ENCODE data around the gene BTRC.
"Not testable (repeated sequence)": the region's sequence is repeated elsewhere in the genome, so short reads cannot be mapped to it uniquely, and the experiment has no call there.

Gene BTRC

DNA sequence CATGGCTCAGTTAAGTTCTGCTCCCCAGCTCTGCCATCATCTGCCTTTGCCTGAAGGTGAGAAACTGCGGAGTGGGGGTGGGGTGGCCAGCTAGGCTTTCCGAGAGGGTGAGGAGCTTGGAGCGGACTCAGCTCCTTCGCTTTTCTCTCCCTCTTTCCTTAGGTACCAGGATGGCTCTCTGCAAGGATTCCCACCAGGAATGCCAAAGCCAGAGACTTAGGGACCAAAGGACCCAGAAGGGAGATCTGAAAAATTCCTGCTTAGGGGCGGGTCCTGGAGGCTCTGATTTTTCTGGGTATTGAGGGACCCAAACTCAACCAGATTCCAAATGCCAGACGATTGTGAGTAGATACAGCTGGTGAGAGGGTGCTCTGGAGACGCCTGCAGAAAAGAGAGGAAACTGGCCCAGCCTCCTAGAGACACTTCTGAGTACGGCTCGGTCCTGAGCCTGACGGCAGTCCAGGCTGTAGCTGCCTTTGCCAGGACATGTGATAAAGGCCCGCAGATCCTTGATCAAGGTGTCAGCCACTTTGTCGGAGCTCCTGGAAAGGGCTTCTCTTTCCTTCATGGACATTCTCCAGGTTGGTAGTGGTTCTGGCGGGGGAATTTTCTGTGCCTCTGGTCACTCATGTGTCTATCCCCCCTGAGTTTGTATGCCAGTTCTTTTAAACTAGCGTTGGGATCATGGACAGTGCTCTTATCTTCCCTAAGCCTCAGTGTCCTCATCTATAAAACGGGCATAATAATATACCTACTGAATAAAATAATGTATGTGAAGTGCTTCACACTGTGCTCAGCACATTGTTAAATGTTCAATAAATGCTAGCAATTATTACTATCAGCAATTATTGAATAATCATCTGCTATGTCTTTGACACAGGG lies 42.5 kb upstream of the BTRC start:
- TF ChIP-seq TARDBP (IDR thresholded peaks at IDR 0.05) (no peak), SP1 (IDR thresholded peaks at IDR 0.05) (no peak), FOXA1 (IDR thresholded peaks at IDR 0.05) (no peak), FOXK2 (IDR thresholded peaks at IDR 0.05) (no peak), CTBP1 (IDR thresholded peaks at IDR 0.05; ENCODE audit: borderline replicate concordance) (no peak), FOXM1 (IDR thresholded peaks at IDR 0.05; ENCODE audit: borderline replicate concordance) (no peak), ZNF384 (IDR thresholded peaks at IDR 0.05) (no peak), BHLHE40 (IDR thresholded peaks at IDR 0.05; ENCODE audit: borderline replicate concordance) (no peak), SUZ12 (IDR thresholded peaks at IDR 0.05) (no peak), ELF4 (IDR thresholded peaks at IDR 0.05) (no peak), NFRKB (IDR thresholded peaks at IDR 0.05) (no peak), HDGF (IDR thresholded peaks at IDR 0.05; ENCODE audit: borderline replicate concordance) (no peak), ARNT (IDR thresholded peaks at IDR 0.05) (no peak), L3MBTL2 (conservative IDR thresholded peaks at IDR 0.05) (no peak), LEF1 (IDR thresholded peaks at IDR 0.05; ENCODE audit: borderline replicate concordance) (no peak)
- TF ChIP-seq, protein P1, sequence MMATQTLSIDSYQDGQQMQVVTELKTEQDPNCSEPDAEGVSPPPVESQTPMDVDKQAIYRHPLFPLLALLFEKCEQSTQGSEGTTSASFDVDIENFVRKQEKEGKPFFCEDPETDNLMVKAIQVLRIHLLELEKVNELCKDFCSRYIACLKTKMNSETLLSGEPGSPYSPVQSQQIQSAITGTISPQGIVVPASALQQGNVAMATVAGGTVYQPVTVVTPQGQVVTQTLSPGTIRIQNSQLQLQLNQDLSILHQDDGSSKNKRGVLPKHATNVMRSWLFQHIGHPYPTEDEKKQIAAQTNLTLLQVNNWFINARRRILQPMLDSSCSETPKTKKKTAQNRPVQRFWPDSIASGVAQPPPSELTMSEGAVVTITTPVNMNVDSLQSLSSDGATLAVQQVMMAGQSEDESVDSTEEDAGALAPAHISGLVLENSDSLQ (IDR thresholded peaks at IDR 0.05), result no peak
- ChIA-PET POLR2A (interaction anchor here (1.3 kb wide), 1 partner anchor 43 kb away, joined by 3 read pairs; no protein-coding TSS in a partner anchor), CTCF (no interaction called here)
- DNase-seq (ENCODE audit: extremely low spot score), result no peak

DNA sequence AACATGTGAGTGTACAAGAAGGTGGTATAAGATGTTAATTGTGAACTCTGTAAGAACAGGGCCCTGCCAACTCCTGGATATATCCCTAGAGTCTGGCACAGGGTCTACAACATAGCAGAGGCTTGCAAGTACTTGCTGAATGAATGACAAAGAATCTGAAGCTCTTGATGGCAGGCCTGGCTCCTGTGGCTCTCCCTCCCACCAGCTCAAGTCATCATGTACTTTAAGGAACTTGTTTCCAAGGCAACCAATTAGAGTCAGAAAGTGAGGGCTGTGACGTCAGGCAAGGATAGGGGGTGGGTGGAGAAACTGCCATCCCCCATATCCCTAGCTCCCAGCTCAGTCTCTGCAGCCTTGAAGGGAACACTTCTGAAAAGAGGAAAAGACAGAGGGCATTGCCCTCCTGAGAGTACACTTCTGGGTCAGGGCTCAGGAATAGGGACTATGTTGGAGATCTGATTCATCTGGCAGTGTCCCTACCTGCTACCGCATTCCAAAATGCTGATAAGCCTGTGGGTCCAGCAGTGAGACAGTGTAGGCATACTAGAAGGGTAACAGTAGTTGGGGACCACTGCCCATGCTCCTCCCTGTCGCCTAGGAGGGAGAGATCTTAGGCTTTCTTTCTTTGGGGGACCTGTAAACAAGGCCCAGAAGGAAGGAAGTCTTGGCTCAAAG lies 34.6 kb upstream of the BTRC start:
- CTCF ChIA-PET, result interaction anchor here (1.4 kb wide), 1 partner anchor 13 kb away, joined by 3 read pairs; no protein-coding TSS in a partner anchor

DNA sequence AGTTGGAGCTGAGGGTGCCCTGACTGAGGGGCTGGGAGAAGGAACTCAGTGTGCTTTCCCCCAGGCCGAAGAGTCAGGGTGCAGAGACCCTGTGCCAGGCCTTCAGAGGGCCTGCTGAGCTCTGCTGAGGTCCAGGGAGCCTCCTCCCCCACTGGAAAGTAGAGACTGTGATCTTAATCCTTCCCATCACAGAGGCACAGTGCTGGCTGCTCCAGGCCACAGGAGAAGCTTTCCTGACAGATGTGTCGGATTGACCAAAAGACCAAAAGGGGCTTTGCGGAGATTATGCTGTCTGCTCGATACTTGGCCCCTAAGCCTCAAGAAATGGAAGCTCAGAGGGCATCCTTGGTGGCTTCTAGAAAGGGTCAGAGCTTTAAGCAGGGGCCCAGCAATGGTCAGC lies 32.9 kb upstream of the BTRC start:
- POLR2A ChIA-PET, result no interaction called here
- CTCF ChIA-PET, result no interaction called here
- TF ChIP-seq BHLHE40 (IDR thresholded peaks at IDR 0.05; ENCODE audit: borderline replicate concordance) (no peak), LEF1 (IDR thresholded peaks at IDR 0.05; ENCODE audit: borderline replicate concordance) (no peak)
- DNase-seq (ENCODE audit: extremely low spot score), result no peak

More for the DNA sequence above, 34.6 kb upstream of the BTRC start:
- POLR2A ChIA-PET, result no interaction called here
- TF ChIP-seq L3MBTL2 (conservative IDR thresholded peaks at IDR 0.05) (no peak), SUZ12 (IDR thresholded peaks at IDR 0.05) (no peak), NFRKB (IDR thresholded peaks at IDR 0.05) (no peak), ARNT (IDR thresholded peaks at IDR 0.05) (no peak), BHLHE40 (IDR thresholded peaks at IDR 0.05; ENCODE audit: borderline replicate concordance) (no peak), LEF1 (IDR thresholded peaks at IDR 0.05; ENCODE audit: borderline replicate concordance) (no peak), CTBP1 (IDR thresholded peaks at IDR 0.05; ENCODE audit: borderline replicate concordance) (no peak), FOXA1 (IDR thresholded peaks at IDR 0.05) (no peak), SP1 (IDR thresholded peaks at IDR 0.05) (no peak), ZNF384 (IDR thresholded peaks at IDR 0.05) (no peak), FOXK2 (IDR thresholded peaks at IDR 0.05) (no peak), ELF4 (IDR thresholded peaks at IDR 0.05) (no peak), FOXM1 (IDR thresholded peaks at IDR 0.05; ENCODE audit: borderline replicate concordance) (no peak), TARDBP (IDR thresholded peaks at IDR 0.05) (no peak), HDGF (IDR thresholded peaks at IDR 0.05; ENCODE audit: borderline replicate concordance) (no peak)
- TF ChIP-seq, protein P1 (IDR thresholded peaks at IDR 0.05), result no peak
- DNase-seq (ENCODE audit: extremely low spot score), result no peak

DNA sequence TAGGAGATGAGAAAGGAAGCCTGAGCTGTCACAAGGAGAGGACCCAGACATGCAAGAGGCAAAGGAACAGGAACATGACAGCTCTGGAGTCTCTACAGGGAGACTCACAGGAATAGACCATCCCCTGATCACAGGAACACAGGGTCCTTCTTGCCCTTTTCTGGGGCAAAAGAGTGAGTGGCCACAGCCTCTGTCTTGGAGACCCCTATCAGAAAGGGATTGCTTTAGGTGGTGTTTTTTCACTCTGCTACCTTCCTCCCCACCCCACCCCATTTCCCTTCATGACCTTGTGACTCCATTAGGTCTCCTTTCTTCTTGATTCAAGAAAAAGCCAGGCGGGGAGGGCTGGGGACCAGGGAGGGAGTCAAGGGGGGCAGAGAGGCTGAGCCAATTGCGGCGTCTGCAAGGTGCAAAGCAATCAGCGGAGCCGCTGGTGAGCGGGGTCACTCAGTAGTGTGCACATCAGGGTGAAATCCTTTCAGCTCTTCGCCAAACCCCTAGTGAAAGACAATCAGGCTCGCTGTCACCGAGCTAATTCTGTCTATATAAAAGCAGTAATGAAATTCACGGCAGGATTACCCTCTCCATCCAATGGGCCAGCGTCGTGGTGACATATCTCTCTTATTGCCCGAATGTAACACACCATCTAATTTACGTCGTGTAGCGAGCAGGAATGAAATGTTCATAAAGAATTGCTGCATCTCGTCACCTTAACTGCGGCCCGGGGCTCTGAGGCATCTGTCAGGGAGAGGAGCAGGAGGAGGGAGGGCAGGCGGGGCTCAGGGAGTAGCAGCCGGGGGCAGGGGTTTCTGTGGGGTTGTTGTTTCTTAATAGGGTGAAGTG lies 31.5 kb upstream of the BTRC start:
- TF ChIP-seq CTBP1 (IDR thresholded peaks at IDR 0.05; ENCODE audit: borderline replicate concordance) (no peak), FOXA1 (IDR thresholded peaks at IDR 0.05) (no peak), FOXK2 (IDR thresholded peaks at IDR 0.05) (no peak), ZNF384 (IDR thresholded peaks at IDR 0.05) (no peak), BHLHE40 (IDR thresholded peaks at IDR 0.05; ENCODE audit: borderline replicate concordance) (no peak), NFRKB (IDR thresholded peaks at IDR 0.05) (no peak), LEF1 (IDR thresholded peaks at IDR 0.05; ENCODE audit: borderline replicate concordance) (no peak), FOXM1 (IDR thresholded peaks at IDR 0.05; ENCODE audit: borderline replicate concordance) (no peak), TARDBP (IDR thresholded peaks at IDR 0.05) (no peak)
- TF ChIP-seq, protein P1 (IDR thresholded peaks at IDR 0.05), result no peak
- ChIA-PET POLR2A (no interaction called here), CTCF (no interaction called here)
- DNase-seq (ENCODE audit: extremely low spot score), result no peak

DNA sequence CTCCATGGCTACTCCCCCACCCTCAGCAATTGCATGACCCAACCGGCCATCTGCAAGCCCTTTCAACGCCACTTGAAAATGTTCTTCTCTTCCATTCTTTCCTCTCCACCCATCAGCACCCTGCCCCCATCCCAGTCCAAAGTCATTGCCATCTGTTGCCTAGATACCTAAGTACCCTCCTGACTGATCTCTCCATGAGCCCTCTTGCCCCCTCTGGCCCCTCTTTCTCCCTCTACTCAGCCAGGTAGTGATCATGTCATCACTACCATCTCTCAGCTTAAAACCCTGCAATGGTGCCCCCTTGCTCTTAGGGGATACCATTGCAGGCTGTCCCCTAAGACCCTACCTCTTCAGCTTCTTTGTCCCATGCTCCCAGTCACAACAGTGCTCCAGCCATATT lies 30.5 kb upstream of the BTRC start:
- no peak for TF ChIP-seq FOXA1 (IDR thresholded peaks at IDR 0.05)
- TF ChIP-seq FOXK2 (IDR thresholded peaks at IDR 0.05), result no peak
- TF ChIP-seq LEF1 (IDR thresholded peaks at IDR 0.05; ENCODE audit: borderline replicate concordance), result no peak
- TF ChIP-seq HDGF (IDR thresholded peaks at IDR 0.05; ENCODE audit: borderline replicate concordance), result no peak
- no peak for TF ChIP-seq L3MBTL2 (conservative IDR thresholded peaks at IDR 0.05)
- no peak for TF ChIP-seq SP1 (IDR thresholded peaks at IDR 0.05)
- CTCF ChIA-PET, result interaction anchor here (0.6 kb wide), 1 partner anchor 31 kb away, joined by 3 read pairs; no protein-coding TSS in a partner anchor
- POLR2A ChIA-PET, result no interaction called here
- DNase-seq (ENCODE audit: extremely low spot score), result no peak

DNA sequence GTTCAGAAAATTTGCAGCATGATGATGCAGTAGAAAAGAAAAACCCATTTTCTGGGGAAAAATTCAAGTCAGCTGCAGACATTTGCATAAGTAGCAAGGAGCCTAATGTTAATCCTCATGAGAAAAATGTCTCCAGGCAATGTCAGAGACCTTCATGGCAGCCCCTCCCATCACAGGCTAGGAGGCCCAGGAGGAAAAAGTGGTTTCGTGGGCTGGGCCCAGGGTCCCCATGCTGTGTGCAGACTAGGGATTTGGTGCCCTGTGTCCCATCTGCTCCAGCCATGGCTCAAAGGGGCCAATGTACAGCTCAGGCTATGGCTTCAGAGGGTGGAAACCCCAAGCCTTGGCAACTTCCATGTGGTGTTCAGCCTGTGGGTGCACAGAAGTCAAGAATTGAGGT lies 26.5 kb upstream of the BTRC start:
- POLR2A ChIA-PET; CTCF ChIA-PET; DNase-seq (ENCODE audit: extremely low spot score): not testable (repeated sequence)
